GM12878 (cell line): ENCODE measurements around the gene OR10G8. TPM values are rescaled to one million over a fixed set of nuclear protein-coding genes. Genes with fewer than 3 reads are reported as not detected.
A peak's percentile ranks its signal among the peaks of the same experiment; 100 is the strongest.

Source experiments
- BHLHE40 ChIP-seq, 2 experiments: fragments of 450-650 bp in 1 of 2; IDR thresholded peaks; 2 replicates each; pipeline ENCODE4 v1.6.1; 2011 to 2017; ENCODE audit warnings: low read depth in 2 of 2, borderline replicate concordance in 1 of 2, improper control_type of control experiment in 1 of 2, low read length in 1 of 2, mild to moderate bottlenecking in 1 of 2
- BMI1 ChIP-seq: fragments of 450-650 bp; IDR thresholded peaks from 2 replicates; pipeline ENCODE4 v1.6.1; 2016; ENCODE audit warnings: mild to moderate bottlenecking, moderate library complexity, borderline replicate concordance
- EED ChIP-seq: sonication (generic); IDR thresholded peaks from 2 replicates; pipeline ENCODE4 v1.6.1; 2016; ENCODE audit warnings: antibody characterized with exemption, low read depth
- FOXM1 ChIP-seq: IDR thresholded peaks from 2 replicates; pipeline ENCODE4 v1.6.1; 2012; ENCODE audit warnings: low read depth, mild to moderate bottlenecking, inconsistent platforms, low read length, moderate library complexity
- HDGF ChIP-seq: fragments of 450-650 bp; IDR thresholded peaks from 2 replicates; pipeline ENCODE4 v1.6.1; 2016; ENCODE audit warnings: antibody characterized with exemption
- JUNB ChIP-seq: IDR thresholded peaks from 2 replicates; pipeline ENCODE4 v1.6.1; 2016; ENCODE audit warnings: antibody characterized with exemption, mild to moderate bottlenecking
- MTA3 ChIP-seq: IDR thresholded peaks from 2 replicates; pipeline ENCODE4 v1.6.1; 2012; ENCODE audit warnings: low read length, inconsistent platforms, borderline replicate concordance
- RAD21 ChIP-seq: IDR thresholded peaks from 2 replicates; pipeline ENCODE4 v1.6.1; 2011; ENCODE audit warnings: mild to moderate bottlenecking, low read depth, low read length, moderate library complexity; ENCODE audit not compliant: insufficient read depth
- RCOR1 ChIP-seq: conservative IDR thresholded peaks from 2 replicates; pipeline ENCODE4 v1.6.1; 2012; ENCODE audit warnings: low read depth, low read length, improper control_type of control experiment
- RFX5 ChIP-seq: IDR thresholded peaks from 2 replicates; pipeline ENCODE4 v1.6.1; 2011; ENCODE audit warnings: low read depth, low read length, improper control_type of control experiment
- SIX5 ChIP-seq: IDR thresholded peaks from 2 replicates; pipeline ENCODE4 v1.6.1; 2011; ENCODE audit warnings: mild to moderate bottlenecking, low read depth, low read length, moderate library complexity; ENCODE audit not compliant: severe bottlenecking
- SKIL ChIP-seq: fragments of 450-650 bp; IDR thresholded peaks from 2 replicates; pipeline ENCODE4 v1.6.1; 2017; ENCODE audit warnings: mild to moderate bottlenecking, low read depth, inconsistent platforms; ENCODE audit not compliant: poor library complexity, severe bottlenecking
- SMARCA5 ChIP-seq: fragments of 450-650 bp; IDR thresholded peaks from 2 replicates; pipeline ENCODE4 v1.6.1; 2017; ENCODE audit warnings: mild to moderate bottlenecking
- SRF ChIP-seq, 2 experiments: IDR thresholded peaks; 2 replicates each; pipeline ENCODE4 v1.6.1; 2011; ENCODE audit warnings: low read depth in 2 of 2, low read length in 2 of 2, mild to moderate bottlenecking in 1 of 2, moderate library complexity in 1 of 2
- STAT1 ChIP-seq: fragments of 450-650 bp; conservative IDR thresholded peaks from 2 replicates; pipeline ENCODE4 v1.6.1; 2014; ENCODE audit warnings: antibody characterized with exemption, mild to moderate bottlenecking
- TBL1XR1 ChIP-seq: IDR thresholded peaks from 2 replicates; pipeline ENCODE4 v1.6.1; 2012; ENCODE audit warnings: low read depth, low read length, improper control_type of control experiment
- USF2 ChIP-seq: IDR thresholded peaks from 2 replicates; pipeline ENCODE4 v1.6.1; 2011; ENCODE audit warnings: low read depth, low read length, improper control_type of control experiment, borderline replicate concordance
- ZBED1 ChIP-seq: IDR thresholded peaks from 2 replicates; pipeline ENCODE4 v1.6.1; 2016; ENCODE audit warnings: borderline replicate concordance
- ZZZ3 ChIP-seq: IDR thresholded peaks from 2 replicates; pipeline ENCODE4 v1.6.1; 2011; ENCODE audit warnings: low read depth; ENCODE audit not compliant: control insufficient read depth, insufficient read length
- polyA plus RNA-seq, 11 experiments: library from polyadenylated mRNA; depleted of rRNA in 4 of 11; unstranded in 6 of 11; stranded (reverse) in 5 of 11; fragments of >200 nt; fragmentation: Nextera tagmentation in 4 of 11; fragmentation: Illumina TruSeq in 1 of 11; extraction: Ambion mirVana in 4 of 11; extraction: Trizol in 1 of 11; gene quantifications; 1 replicate in 1 of 11; 2 replicates in 10 of 11; pipeline versions ENCODE4 v1.2.1 to v1.2.3, GENCODE V29; 2011 to 2016; ENCODE audit warnings: inconsistent platforms in 2 of 11, missing spikeins in 2 of 11, low read depth in 1 of 11
- total RNA-seq, 4 experiments: library from RNA; depleted of rRNA in 3 of 4; stranded (reverse); fragments of >200 nt in 3 of 4; fragmentation: Illumina TruSeq in 1 of 4; extraction: Trizol in 1 of 4; gene quantifications; 2 replicates each; pipeline versions ENCODE4 v1.2.1 to v1.2.3, GENCODE V29; 2013 to 2021
- TF ChIP-seq, protein P1 (sequence below): fragments of 450-650 bp; IDR thresholded peaks from 2 replicates; pipeline ENCODE4 v1.6.1; 2017; ENCODE audit warnings: mild to moderate bottlenecking, moderate library complexity
- TF ChIP-seq, protein P2 (sequence below): fragments of 450-650 bp; IDR thresholded peaks from 2 replicates; pipeline ENCODE4 v1.6.1; 2018; ENCODE audit warnings: borderline replicate concordance, mild to moderate bottlenecking; ENCODE audit not compliant: partially characterized antibody

OR10G8 gene
- total and polyA plus RNA-seq, 10 of the 15 experiments (the other 5 are each of a cell fraction or from before 2014, with no cell fraction given): not detected

- TF ChIP-seq STAT1 (no peak), SRF (IDR thresholded peaks at IDR 0.05; ENCODE audit: low read depth in 2 of 2, low read length in 2 of 2) (no peak), HDGF (no peak), TBL1XR1 (peak; percentile 80), ZZZ3 (no peak), ZBED1 (peak; percentile 78; the same call in 1 of the 2 replicates), BMI1 (peak; percentile 72), RFX5 (no peak), MTA3 (peak; percentile 85; the same call in 1 of the 2 replicates), SIX5 (no peak), USF2 (no peak), BHLHE40 (IDR thresholded peaks at IDR 0.05; ENCODE audit: borderline replicate concordance in 1 of 2, low read depth in 2 of 2, low read length in 1 of 2) (peak in 1 of 2 experiments; percentile 27; a peak in 1 of 4 replicates), EED (peak; percentile 72; the same call in 1 of the 2 replicates), RCOR1 (no peak), JUNB (peak; percentile 88), SMARCA5 (peak; percentile 96), RAD21 (peak; percentile 79), FOXM1 (peak; percentile 92), SKIL (peak; percentile 47)
- TF ChIP-seq, protein P1, sequence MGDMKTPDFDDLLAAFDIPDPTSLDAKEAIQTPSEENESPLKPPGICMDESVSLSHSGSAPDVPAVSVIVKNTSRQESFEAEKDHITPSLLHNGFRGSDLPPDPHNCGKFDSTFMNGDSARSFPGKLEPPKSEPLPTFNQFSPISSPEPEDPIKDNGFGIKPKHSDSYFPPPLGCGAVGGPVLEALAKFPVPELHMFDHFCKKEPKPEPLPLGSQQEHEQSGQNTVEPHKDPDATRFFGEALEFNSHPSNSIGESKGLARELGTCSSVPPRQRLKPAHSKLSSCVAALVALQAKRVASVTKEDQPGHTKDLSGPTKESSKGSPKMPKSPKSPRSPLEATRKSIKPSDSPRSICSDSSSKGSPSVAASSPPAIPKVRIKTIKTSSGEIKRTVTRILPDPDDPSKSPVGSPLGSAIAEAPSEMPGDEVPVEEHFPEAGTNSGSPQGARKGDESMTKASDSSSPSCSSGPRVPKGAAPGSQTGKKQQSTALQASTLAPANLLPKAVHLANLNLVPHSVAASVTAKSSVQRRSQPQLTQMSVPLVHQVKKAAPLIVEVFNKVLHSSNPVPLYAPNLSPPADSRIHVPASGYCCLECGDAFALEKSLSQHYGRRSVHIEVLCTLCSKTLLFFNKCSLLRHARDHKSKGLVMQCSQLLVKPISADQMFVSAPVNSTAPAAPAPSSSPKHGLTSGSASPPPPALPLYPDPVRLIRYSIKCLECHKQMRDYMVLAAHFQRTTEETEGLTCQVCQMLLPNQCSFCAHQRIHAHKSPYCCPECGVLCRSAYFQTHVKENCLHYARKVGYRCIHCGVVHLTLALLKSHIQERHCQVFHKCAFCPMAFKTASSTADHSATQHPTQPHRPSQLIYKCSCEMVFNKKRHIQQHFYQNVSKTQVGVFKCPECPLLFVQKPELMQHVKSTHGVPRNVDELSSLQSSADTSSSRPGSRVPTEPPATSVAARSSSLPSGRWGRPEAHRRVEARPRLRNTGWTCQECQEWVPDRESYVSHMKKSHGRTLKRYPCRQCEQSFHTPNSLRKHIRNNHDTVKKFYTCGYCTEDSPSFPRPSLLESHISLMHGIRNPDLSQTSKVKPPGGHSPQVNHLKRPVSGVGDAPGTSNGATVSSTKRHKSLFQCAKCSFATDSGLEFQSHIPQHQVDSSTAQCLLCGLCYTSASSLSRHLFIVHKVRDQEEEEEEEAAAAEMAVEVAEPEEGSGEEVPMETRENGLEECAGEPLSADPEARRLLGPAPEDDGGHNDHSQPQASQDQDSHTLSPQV: no peak
- TF ChIP-seq, protein P2, sequence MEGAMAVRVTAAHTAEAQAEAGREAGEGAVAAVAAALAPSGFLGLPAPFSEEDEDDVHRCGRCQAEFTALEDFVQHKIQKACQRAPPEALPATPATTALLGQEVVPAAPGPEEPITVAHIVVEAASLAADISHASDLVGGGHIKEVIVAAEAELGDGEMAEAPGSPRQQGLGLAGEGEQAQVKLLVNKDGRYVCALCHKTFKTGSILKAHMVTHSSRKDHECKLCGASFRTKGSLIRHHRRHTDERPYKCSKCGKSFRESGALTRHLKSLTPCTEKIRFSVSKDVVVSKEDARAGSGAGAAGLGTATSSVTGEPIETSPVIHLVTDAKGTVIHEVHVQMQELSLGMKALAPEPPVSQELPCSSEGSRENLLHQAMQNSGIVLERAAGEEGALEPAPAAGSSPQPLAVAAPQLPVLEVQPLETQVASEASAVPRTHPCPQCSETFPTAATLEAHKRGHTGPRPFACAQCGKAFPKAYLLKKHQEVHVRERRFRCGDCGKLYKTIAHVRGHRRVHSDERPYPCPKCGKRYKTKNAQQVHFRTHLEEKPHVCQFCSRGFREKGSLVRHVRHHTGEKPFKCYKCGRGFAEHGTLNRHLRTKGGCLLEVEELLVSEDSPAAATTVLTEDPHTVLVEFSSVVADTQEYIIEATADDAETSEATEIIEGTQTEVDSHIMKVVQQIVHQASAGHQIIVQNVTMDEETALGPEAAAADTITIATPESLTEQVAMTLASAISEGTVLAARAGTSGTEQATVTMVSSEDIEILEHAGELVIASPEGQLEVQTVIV: no peak
Observed at GRCh38 chr11:124070915-124071622, 44.5 kb downstream of the OR10G8 start (continued).
